Retinal pigment epithelial cell (primary cell): Measurements from ENCODE around the gene P2RX7.

Experiments
- DNase-seq: peaks from one replicate; pipeline ENCODE4 v3.0.0-alpha.2; 2010; ENCODE audit warnings: low read depth
- H3K4me3 ChIP-seq: 2 replicates; pipeline ENCODE4 v1.5.1; 2011; ENCODE audit warnings: mild to moderate bottlenecking, low read length, control low read depth, moderate library complexity
- CTCF ChIP-seq: conservative IDR thresholded peaks from 2 replicates; pipeline ENCODE4 v1.5.1; 2011; ENCODE audit warnings: low read depth, low read length, control low read depth, inconsistent platforms

P2RX7 gene

GRCh38 chr12:121095544-121096198 lies 37.0 kb upstream of the P2RX7 start:
- DNase-seq: no peak
- TF ChIP-seq CTCF: peak; percentile 91
- peak overlapping the region; percentile 42 for H3K4me3 ChIP-seq

GRCh38 chr12:121096199-121096798 lies 36.4 kb upstream of the P2RX7 start:
- no peak for DNase-seq
- H3K4me3 ChIP-seq: no peak overlapping the region
- no peak for TF ChIP-seq CTCF

GRCh38 chr12:121099779-121100178 lies 32.9 kb upstream of the P2RX7 start:
- TF ChIP-seq CTCF: no peak
- no peak overlapping the region for H3K4me3 ChIP-seq
- DNase-seq: no peak

GRCh38 chr12:121102307-121102706 lies 30.4 kb upstream of the P2RX7 start:
- TF ChIP-seq CTCF: no peak
- DNase-seq: no peak
- no peak overlapping the region for H3K4me3 ChIP-seq

GRCh38 chr12:121107681-121108080 lies 25.0 kb upstream of the P2RX7 start:
- DNase-seq: no peak
- no peak for TF ChIP-seq CTCF
- H3K4me3 ChIP-seq: no peak overlapping the region

GRCh38 chr12:121108492-121108891 lies 24.2 kb upstream of the P2RX7 start:
- no peak overlapping the region for H3K4me3 ChIP-seq
- no peak for TF ChIP-seq CTCF
- no peak for DNase-seq

- DNase-seq: no peak
- TF ChIP-seq CTCF: peak; percentile 96
- H3K4me3 ChIP-seq: no peak overlapping the region
These were observed 22.3 kb upstream of the P2RX7 start for GRCh38 chr12:121110211-121110940.
